CD14-positive monocyte (primary cell): Measurements from ENCODE around the gene FNDC3A. TPM values are rescaled to one million over a fixed set of nuclear protein-coding genes. Genes with fewer than 3 reads are reported as not detected.

Source experiments
- DNase-seq, 3 donors: peaks; one replicate each; pipeline ENCODE4 v3.0.0-alpha.2; 2011 to 2022
- H2AFZ ChIP-seq: 2 replicates; pipeline ENCODE4 v1.6.0; 2012; ENCODE audit warnings: mild to moderate bottlenecking, low read depth, low read length, inconsistent platforms; ENCODE audit not compliant: insufficient read depth, poor library complexity, severe bottlenecking
- H3K27ac ChIP-seq, 2 donors: 1 replicate in 1 of 2; 2 replicates in 1 of 2; pipeline ENCODE4 v1.5.1; 2012 to 2013; ENCODE audit warnings: low read length in 2 of 2, control low read depth in 1 of 2, inconsistent platforms in 1 of 2, low read depth in 1 of 2, mild to moderate bottlenecking in 1 of 2
- H3K27me3 ChIP-seq, 2 donors: one replicate each; pipeline versions ENCODE4 v1.6.0 to v1.6.1; 2011 to 2013; ENCODE audit warnings: low read length in 2 of 2; ENCODE audit not compliant: control insufficient read depth in 2 of 2, insufficient read depth in 2 of 2
- H3K36me3 ChIP-seq, 2 donors: replicated peaks in 1 of 2; 1 replicate in 1 of 2; 2 replicates in 1 of 2; pipeline versions ENCODE4 v1.5.1 to v1.6.1; 2012 to 2013; ENCODE audit warnings: low read length in 2 of 2, control low read depth in 1 of 2, inconsistent platforms in 1 of 2, mild to moderate bottlenecking in 1 of 2; ENCODE audit not compliant: insufficient read depth in 2 of 2, control insufficient read depth in 1 of 2
- H3K4me1 ChIP-seq, 2 donors: 1 replicate in 1 of 2; 2 replicates in 1 of 2; pipeline versions ENCODE4 v1.5.1 to v1.6.1; 2012 to 2013; ENCODE audit warnings: low read length in 2 of 2, control low read depth in 1 of 2, inconsistent platforms in 1 of 2, mild to moderate bottlenecking in 1 of 2, moderate library complexity in 1 of 2; ENCODE audit not compliant: insufficient read depth in 2 of 2, control insufficient read depth in 1 of 2
- H3K4me2 ChIP-seq: replicated peaks from 2 replicates; pipeline ENCODE3; 2012; ENCODE audit warnings: low read length, moderate library complexity, mild to moderate bottlenecking; ENCODE audit not compliant: poor library complexity, severe bottlenecking; ENCODE audit errors: extremely low read depth
- H3K4me3 ChIP-seq, 3 experiments: fragments of 200-600 bp in 1 of 3; sonication (generic) in 1 of 3; replicated peaks in 1 of 3; 1 replicate in 2 of 3; 2 replicates in 1 of 3; pipeline ENCODE4 v1.5.1; 2011 to 2013; ENCODE audit warnings: low read length in 3 of 3, mild to moderate bottlenecking in 3 of 3, control low read depth in 2 of 3, low read depth in 2 of 3, inconsistent platforms in 1 of 3, moderate library complexity in 1 of 3
- H3K79me2 ChIP-seq: 2 replicates; pipeline ENCODE4 v1.6.0; 2012; ENCODE audit warnings: mild to moderate bottlenecking, control low read depth, inconsistent platforms, low read length, moderate library complexity; ENCODE audit not compliant: insufficient read depth
- H3K9ac ChIP-seq: 2 replicates; pipeline ENCODE4 v1.6.0; 2017; ENCODE audit warnings: low read length, mild to moderate bottlenecking; ENCODE audit not compliant: insufficient read depth, poor library complexity, severe bottlenecking
- H3K9me3 ChIP-seq, 2 donors: replicated peaks in 1 of 2; 1 replicate in 1 of 2; 2 replicates in 1 of 2; pipeline versions ENCODE4 v1.5.1 to v1.6.1; 2012 to 2013; ENCODE audit warnings: low read length in 2 of 2, control low read depth in 1 of 2; ENCODE audit not compliant: control insufficient read depth in 1 of 2, insufficient read depth in 1 of 2
- H4K20me1 ChIP-seq: 2 replicates; pipeline ENCODE4 v1.6.0; 2012; ENCODE audit warnings: mild to moderate bottlenecking, low read length, control low read depth, moderate library complexity; ENCODE audit not compliant: insufficient read depth
- H3K27ac Mint-ChIP-seq, 7 donors: one replicate each; pipeline ENCODE4 v1.8.0; 2020; ENCODE audit warnings: mild to moderate bottlenecking in 7 of 7, mixed read lengths in 7 of 7, moderate library complexity in 6 of 7, inconsistent platforms in 2 of 7
- H3K27me3 Mint-ChIP-seq, 3 donors: one replicate each; pipeline ENCODE4 v1.8.0; 2021 to 2022; ENCODE audit warnings: low read depth in 3 of 3, mild to moderate bottlenecking in 3 of 3, mixed read lengths in 3 of 3, moderate library complexity in 3 of 3, inconsistent platforms in 1 of 3
- H3K36me3 Mint-ChIP-seq, 2 donors: one replicate each; pipeline ENCODE4 v1.8.0; 2020; ENCODE audit warnings: mixed read lengths in 2 of 2, inconsistent platforms in 1 of 2, mild to moderate bottlenecking in 1 of 2
- H3K4me1 Mint-ChIP-seq: one replicate; pipeline ENCODE4 v1.8.0; 2020; ENCODE audit warnings: mild to moderate bottlenecking, mixed read lengths
- H3K4me3 Mint-ChIP-seq, 2 donors: one replicate each; pipeline ENCODE4 v1.8.0; 2020; ENCODE audit warnings: mild to moderate bottlenecking in 2 of 2, mixed read lengths in 2 of 2, moderate library complexity in 1 of 2
- H3K9me3 Mint-ChIP-seq, 7 donors: one replicate each; pipeline ENCODE4 v1.8.0; 2020 to 2022; ENCODE audit warnings: mixed read lengths in 7 of 7, mild to moderate bottlenecking in 6 of 7, moderate library complexity in 6 of 7, inconsistent platforms in 2 of 7
- WGBS: methylation state at CpG from one replicate; pipeline ENCODE4 v1.1.5; 2013; ENCODE audit warnings: missing lambda C conversion rate; ENCODE audit not compliant: insufficient coverage; 5-methylcytosine and 5-hydroxymethylcytosine counted together
- intact Hi-C, 2 donors: fragments of 100-400 bp; cut with micrococcal nuclease; formaldehyde crosslinking; loops; one replicate each; pipeline versions ENCODE4 v1.15.0 to v1.15.1; 2023
- polyA plus RNA-seq, 3 donors: library from polyadenylated mRNA; depleted of rRNA in 1 of 3; unstranded in 2 of 3; stranded (reverse) in 1 of 3; fragments of 300-500 nt in 2 of 3; fragments of >200 nt in 1 of 3; fragmentation: Illumina TruSeq in 2 of 3; gene quantifications; 1 replicate in 2 of 3; 2 replicates in 1 of 3; pipeline ENCODE4 v1.2.3, GENCODE V29; 2012 to 2021
- TF ChIP-seq, protein P1 (sequence below): fragments of 200-600 bp; IDR thresholded peaks from one replicate; pipeline ENCODE4 v1.8.0; 2022; ENCODE audit warnings: antibody characterized with exemption, mild to moderate bottlenecking

Gene FNDC3A
- polyA plus RNA-seq, 3 donors = 8.3 to 27.0 (median 12.0) TPM

DNA sequence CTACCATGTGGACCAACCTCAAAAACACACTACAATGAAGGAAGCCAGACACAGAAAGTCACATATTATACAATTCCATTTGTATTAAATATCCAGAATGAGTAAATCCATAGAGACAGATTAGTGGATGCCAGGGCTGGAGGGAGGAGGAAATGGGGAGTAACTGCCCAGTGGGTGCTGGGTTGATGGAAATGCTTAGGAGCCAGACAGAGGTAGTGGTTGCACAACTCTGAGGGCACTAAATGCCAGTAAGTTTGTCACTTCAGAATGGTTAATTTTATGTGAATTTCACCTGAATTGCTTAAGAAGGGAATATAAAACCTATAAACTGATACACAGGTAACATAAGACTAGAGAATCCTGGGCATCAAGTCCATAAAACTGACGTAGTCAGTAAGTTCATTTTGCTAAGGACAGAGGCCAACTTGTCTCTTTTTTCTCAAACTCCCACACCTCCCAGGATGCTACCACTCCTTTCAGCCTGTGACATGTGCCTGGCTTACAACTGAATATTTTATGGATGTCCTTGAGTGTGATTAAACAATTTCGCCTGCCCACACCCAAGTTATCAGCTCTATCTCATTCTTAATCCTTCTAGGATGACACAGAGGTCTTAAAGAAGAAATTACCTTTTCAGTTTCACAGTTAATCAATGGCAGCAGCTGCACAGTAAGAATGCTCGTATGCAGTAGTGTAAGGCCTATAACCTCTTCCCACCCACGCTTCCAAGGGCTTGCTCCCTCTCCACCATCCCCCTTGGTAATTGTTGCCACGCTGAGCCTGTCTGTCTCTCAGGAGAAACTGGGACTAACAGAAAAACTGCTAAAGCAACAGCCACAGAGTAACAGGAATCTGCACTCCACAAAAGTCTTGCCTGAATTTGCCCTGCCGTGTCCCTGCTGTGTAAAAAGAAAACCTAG, 238.5 kb downstream of the FNDC3A start:
- WGBS = 28% methylated on average over 4 of the region's 6 CpGs
- Histone ChIP-seq H3K4me3 (peak overlapping the region in 1 of 3 experiments; percentile 51), H2AFZ (peak overlapping the region; percentile 67), H3K4me1 (peaks cover 41 to 43% of the 10 kb centered on the region in 2 donors), H3K79me2 (no peaks in the 10 kb centered on the region), H3K27ac (peak overlapping the region; percentile 52 to 66), H3K4me2 (peak overlapping the region; percentile 63), H3K9ac (no peak overlapping the region), H3K9me3 (peaks cover 0 to 3% of the 10 kb centered on the region in 2 donors), H3K36me3 (peaks cover 0 to 4% of the 10 kb centered on the region in 2 donors), H4K20me1 (no peaks in the 10 kb centered on the region), H3K27me3 (peaks cover under 1 to 14% of the 10 kb centered on the region in 2 donors)
- peak overlapping the region; percentile 67 to 90 (median 79) for H3K27ac Mint-ChIP-seq
- TF ChIP-seq, protein P1, sequence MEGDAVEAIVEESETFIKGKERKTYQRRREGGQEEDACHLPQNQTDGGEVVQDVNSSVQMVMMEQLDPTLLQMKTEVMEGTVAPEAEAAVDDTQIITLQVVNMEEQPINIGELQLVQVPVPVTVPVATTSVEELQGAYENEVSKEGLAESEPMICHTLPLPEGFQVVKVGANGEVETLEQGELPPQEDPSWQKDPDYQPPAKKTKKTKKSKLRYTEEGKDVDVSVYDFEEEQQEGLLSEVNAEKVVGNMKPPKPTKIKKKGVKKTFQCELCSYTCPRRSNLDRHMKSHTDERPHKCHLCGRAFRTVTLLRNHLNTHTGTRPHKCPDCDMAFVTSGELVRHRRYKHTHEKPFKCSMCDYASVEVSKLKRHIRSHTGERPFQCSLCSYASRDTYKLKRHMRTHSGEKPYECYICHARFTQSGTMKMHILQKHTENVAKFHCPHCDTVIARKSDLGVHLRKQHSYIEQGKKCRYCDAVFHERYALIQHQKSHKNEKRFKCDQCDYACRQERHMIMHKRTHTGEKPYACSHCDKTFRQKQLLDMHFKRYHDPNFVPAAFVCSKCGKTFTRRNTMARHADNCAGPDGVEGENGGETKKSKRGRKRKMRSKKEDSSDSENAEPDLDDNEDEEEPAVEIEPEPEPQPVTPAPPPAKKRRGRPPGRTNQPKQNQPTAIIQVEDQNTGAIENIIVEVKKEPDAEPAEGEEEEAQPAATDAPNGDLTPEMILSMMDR = no peak
- intact Hi-C loops = no loop called here
- no peak for DNase-seq
- H3K9me3 Mint-ChIP-seq = peaks cover 0 to 12% (median 3%) of the 10 kb centered on the region in 7 donors
- peaks cover 16 to 21% of the 10 kb centered on the region in 2 donors for H3K36me3 Mint-ChIP-seq
- peaks cover 12 to 16% (median 14%) of the 10 kb centered on the region in 3 donors for H3K27me3 Mint-ChIP-seq
- H3K4me1 Mint-ChIP-seq = peaks cover 39% of the 10 kb centered on the region
- peak overlapping the region; percentile 54 to 81 for H3K4me3 Mint-ChIP-seq

DNA sequence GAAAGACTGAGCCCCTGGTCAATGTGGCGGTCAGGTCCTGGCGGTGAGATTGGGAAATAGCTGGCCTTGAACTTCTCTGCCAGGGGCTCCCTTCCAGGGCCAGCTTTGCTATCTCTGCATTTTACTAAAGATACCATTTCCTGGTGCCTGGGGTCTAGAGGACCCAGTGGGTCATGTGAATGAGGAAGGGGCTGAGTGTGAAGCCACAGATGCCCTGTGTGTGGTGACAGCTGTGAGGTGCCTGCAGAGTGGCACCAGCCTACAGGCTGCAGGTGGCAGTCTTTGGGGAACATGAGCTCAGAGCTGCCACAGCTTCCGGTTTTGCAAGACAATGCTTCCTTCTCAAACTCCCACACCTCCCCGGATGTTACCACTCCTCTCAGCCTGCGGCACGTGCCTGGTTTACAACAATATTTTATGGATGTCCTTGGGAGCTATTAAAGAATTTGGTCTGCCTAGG, 239.2 kb downstream of the FNDC3A start:
- peak overlapping the region; percentile 52 to 66 for H3K27ac ChIP-seq
- peaks cover 6 to 20% of the 10 kb centered on the region in 2 donors for H3K27me3 ChIP-seq
- H3K27ac Mint-ChIP-seq = peak overlapping the region; percentile 67 to 90 (median 81)
- no peaks in the 10 kb centered on the region for H4K20me1 ChIP-seq
- H3K36me3 Mint-ChIP-seq = peaks cover 12 to 18% of the 10 kb centered on the region in 2 donors
- DNase-seq = peak; percentile 76 to 88 (median 87)
- H3K27me3 Mint-ChIP-seq = peaks cover 18 to 22% (median 20%) of the 10 kb centered on the region in 3 donors
- H3K4me3 Mint-ChIP-seq = peak overlapping the region; percentile 54 to 81
- peaks cover 0 to 16% (median 8%) of the 10 kb centered on the region in 7 donors for H3K9me3 Mint-ChIP-seq
- intact Hi-C loops = no loop called here
- H3K4me1 Mint-ChIP-seq = peaks cover 44% of the 10 kb centered on the region
- peaks cover 0 to 3% of the 10 kb centered on the region in 2 donors for H3K9me3 ChIP-seq
- peaks cover 45 to 47% of the 10 kb centered on the region in 2 donors for H3K4me1 ChIP-seq
- H3K4me2 ChIP-seq = peak overlapping the region; percentile 63
- WGBS = 0% methylated on average over 2 of the region's 6 CpGs
- H3K79me2 ChIP-seq = no peaks in the 10 kb centered on the region
- TF ChIP-seq, protein P1 = peak; percentile 49
- H2AFZ ChIP-seq = peak overlapping the region; percentile 67
- H3K4me3 ChIP-seq = peak overlapping the region in 1 of 3 experiments; percentile 51
- H3K9ac ChIP-seq = no peak overlapping the region
- H3K36me3 ChIP-seq = peaks cover 0 to 1% of the 10 kb centered on the region in 2 donors
